Lower lobe of right lung (tissue), 2 donors: ENCODE results near the gene DDX25. TPM values are rescaled to one million over a fixed set of nuclear protein-coding genes. Genes with fewer than 3 reads are reported as not detected.

Experiments used
- ATAC-seq, 2 donors: fragments of 200-7000 bp; cut with Tn5 transposase; one replicate each; pipeline ENCODE4 v1.9.1; 2020 to 2022; ENCODE audit warnings: mild to moderate bottlenecking in 2 of 2, moderate library complexity in 2 of 2
- DNase-seq: peaks from one replicate; pipeline ENCODE4 v3.0.0-alpha.2; 2020
- H3K27ac ChIP-seq: fragments of 200-600 bp; one replicate; pipeline ENCODE4 v1.8.0; 2022
- H3K27me3 ChIP-seq: fragments of 200-600 bp; one replicate; pipeline ENCODE4 v1.8.0; 2022; ENCODE audit warnings: low read depth
- H3K36me3 ChIP-seq: fragments of 200-600 bp; one replicate; pipeline ENCODE4 v1.8.0; 2022; ENCODE audit warnings: mild to moderate bottlenecking
- H3K4me1 ChIP-seq: fragments of 200-600 bp; one replicate; pipeline ENCODE4 v1.8.0; 2022
- H3K4me3 ChIP-seq: fragments of 200-600 bp; one replicate; pipeline ENCODE4 v1.8.0; 2022; ENCODE audit warnings: mild to moderate bottlenecking
- H3K9me3 ChIP-seq: fragments of 200-600 bp; one replicate; pipeline ENCODE4 v1.8.0; 2022
- CTCF ChIP-seq: fragments of 200-600 bp; IDR thresholded peaks from one replicate; pipeline ENCODE4 v1.8.0; 2022; ENCODE audit warnings: antibody characterized with exemption, mild to moderate bottlenecking
- intact Hi-C: fragments of 100-400 bp; cut with DNase I; formaldehyde crosslinking; loops from one replicate; pipeline ENCODE4 v1.11.0; 2022
- total RNA-seq: library from RNA; stranded (reverse); fragmentation: NEBNext Ultra II Directional; extraction: Animal tissue kit (Norgen Biotek cat#: 25700); gene quantifications from one replicate; pipeline ENCODE4 v1.2.1, GENCODE V29; 2021
- donor health status: DM: no; HTN: yes; CAD: no; lungs with severe emphysema.

DDX25 gene
- total RNA-seq, 1 donor from 2014 or later = not detected

- DNase-seq (no peak), ATAC-seq (no peak)
- TF ChIP-seq CTCF = no peak
- H3K36me3 ChIP-seq = no peaks in the 10 kb centered on the region
- H3K27me3 ChIP-seq = peaks cover 4% of the 10 kb centered on the region
- no peak overlapping the region for H3K4me3 ChIP-seq
- intact Hi-C loops = no loop called here
- no peaks in the 10 kb centered on the region for H3K4me1 ChIP-seq
- no peak overlapping the region for H3K27ac ChIP-seq
- H3K9me3 ChIP-seq = no peaks in the 10 kb centered on the region
Observed at GRCh38 chr11:125923633-125924032, 19.3 kb downstream of the DDX25 start.

- Histone ChIP-seq H3K27me3 (peaks cover 4% of the 10 kb centered on the region), H3K36me3 (no peaks in the 10 kb centered on the region), H3K4me1 (no peaks in the 10 kb centered on the region), H3K27ac (no peak overlapping the region), H3K4me3 (no peak overlapping the region), H3K9me3 (no peaks in the 10 kb centered on the region)
- intact Hi-C loops = no loop called here
- no peak for TF ChIP-seq CTCF
- ATAC-seq (no peak), DNase-seq (no peak)
Observed at GRCh38 chr11:125924384-125925007, 20.2 kb downstream of the DDX25 start.

GRCh38 chr11:125925247-125925740 is 21.0 kb downstream of the DDX25 start:
- no peak for TF ChIP-seq CTCF
- H3K36me3 ChIP-seq = no peaks in the 10 kb centered on the region
- no peak for ATAC-seq
- intact Hi-C loops = no loop called here
- DNase-seq = no peak
- H3K27me3 ChIP-seq = no peaks in the 10 kb centered on the region
- no peaks in the 10 kb centered on the region for H3K4me1 ChIP-seq
- no peak overlapping the region for H3K27ac ChIP-seq
- H3K4me3 ChIP-seq = no peak overlapping the region
- H3K9me3 ChIP-seq = no peaks in the 10 kb centered on the region

GRCh38 chr11:125925804-125926203 is 21.5 kb downstream of the DDX25 start:
- ATAC-seq = no peak
- no peaks in the 10 kb centered on the region for H3K27me3 ChIP-seq
- H3K9me3 ChIP-seq = no peaks in the 10 kb centered on the region
- H3K27ac ChIP-seq = no peak overlapping the region
- no peak overlapping the region for H3K4me3 ChIP-seq
- no peak for TF ChIP-seq CTCF
- no peaks in the 10 kb centered on the region for H3K36me3 ChIP-seq
- intact Hi-C loops = no loop called here
- no peaks in the 10 kb centered on the region for H3K4me1 ChIP-seq
- DNase-seq = no peak

GRCh38 chr11:125926682-125927081 is 22.4 kb downstream of the DDX25 start:
- no peak for TF ChIP-seq CTCF
- DNase-seq (no peak), ATAC-seq (no peak)
- Histone ChIP-seq H3K36me3 (no peaks in the 10 kb centered on the region), H3K4me1 (no peaks in the 10 kb centered on the region), H3K9me3 (no peaks in the 10 kb centered on the region), H3K27ac (no peak overlapping the region), H3K27me3 (no peaks in the 10 kb centered on the region), H3K4me3 (no peak overlapping the region)
- intact Hi-C loops = no loop called here
